Muscle of back (tissue), 13 donors: ENCODE data around the gene NPLOC4. TPM values are rescaled to one million over a fixed set of nuclear protein-coding genes. Genes with fewer than 3 reads are reported as not detected.
"Not testable (repeated sequence)": the region's sequence is repeated elsewhere in the genome, so short reads cannot be mapped to it uniquely, and the experiment has no call there.

Source experiments
- DNase-seq, 3 donors: peaks; one replicate each; pipeline versions ENCODE4 v3.0.0 to v3.0.0-alpha.2; 2013
- long read RNA-seq, 9 donors: transcript quantifications; one replicate each; lab custom pipeline, GENCODE V29; 2026
- polyA plus RNA-seq, 10 donors: library from polyadenylated mRNA; unstranded; fragments of 120-200 nt; gene quantifications; one replicate each; pipeline ENCODE4 v1.2.1, GENCODE V29; 2013; ENCODE audit not compliant: insufficient read length in 10 of 10

NPLOC4 gene
- 10 to 100 TPM; 43.8 to 57.8 (median 50.6) TPM for polyA plus RNA-seq
- long read RNA-seq, donor 1, full-length matches to known transcripts = 13 of 18 reads
- long read RNA-seq, donor 1, partial matches to known transcripts = 5 of 18 reads
- long read RNA-seq, donor 1, other reads (novel, unspliced or antisense) = 0 of 18 reads
- long read RNA-seq, donor 2, full-length matches to known transcripts = 6 of 6 reads
- long read RNA-seq, donor 2, partial matches to known transcripts = 0 of 6 reads
- long read RNA-seq, donor 2, other reads (novel, unspliced or antisense) = 0 of 6 reads
- long read RNA-seq, donor 3 = 0 reads
- long read RNA-seq, donor 4, full-length matches to known transcripts = 5 of 5 reads
- long read RNA-seq, donor 4, partial matches to known transcripts = 0 of 5 reads
- long read RNA-seq, donor 4, other reads (novel, unspliced or antisense) = 0 of 5 reads
- long read RNA-seq, donor 5, full-length matches to known transcripts = 5 of 5 reads
- long read RNA-seq, donor 5, partial matches to known transcripts = 0 of 5 reads
- long read RNA-seq, donor 5, other reads (novel, unspliced or antisense) = 0 of 5 reads
- long read RNA-seq, donor 6, full-length matches to known transcripts = 9 of 9 reads
- long read RNA-seq, donor 6, partial matches to known transcripts = 0 of 9 reads
- long read RNA-seq, donor 6, other reads (novel, unspliced or antisense) = 0 of 9 reads
- long read RNA-seq, donor 7, full-length matches to known transcripts = 6 of 6 reads
- long read RNA-seq, donor 7, partial matches to known transcripts = 0 of 6 reads
- long read RNA-seq, donor 7, other reads (novel, unspliced or antisense) = 0 of 6 reads
- long read RNA-seq, donor 8, full-length matches to known transcripts = 2 of 2 reads
- long read RNA-seq, donor 8, partial matches to known transcripts = 0 of 2 reads
- long read RNA-seq, donor 8, other reads (novel, unspliced or antisense) = 0 of 2 reads
- long read RNA-seq, donor 9, full-length matches to known transcripts = 2 of 2 reads
- long read RNA-seq, donor 9, partial matches to known transcripts = 0 of 2 reads
- long read RNA-seq, donor 9, other reads (novel, unspliced or antisense) = 0 of 2 reads

DNA sequence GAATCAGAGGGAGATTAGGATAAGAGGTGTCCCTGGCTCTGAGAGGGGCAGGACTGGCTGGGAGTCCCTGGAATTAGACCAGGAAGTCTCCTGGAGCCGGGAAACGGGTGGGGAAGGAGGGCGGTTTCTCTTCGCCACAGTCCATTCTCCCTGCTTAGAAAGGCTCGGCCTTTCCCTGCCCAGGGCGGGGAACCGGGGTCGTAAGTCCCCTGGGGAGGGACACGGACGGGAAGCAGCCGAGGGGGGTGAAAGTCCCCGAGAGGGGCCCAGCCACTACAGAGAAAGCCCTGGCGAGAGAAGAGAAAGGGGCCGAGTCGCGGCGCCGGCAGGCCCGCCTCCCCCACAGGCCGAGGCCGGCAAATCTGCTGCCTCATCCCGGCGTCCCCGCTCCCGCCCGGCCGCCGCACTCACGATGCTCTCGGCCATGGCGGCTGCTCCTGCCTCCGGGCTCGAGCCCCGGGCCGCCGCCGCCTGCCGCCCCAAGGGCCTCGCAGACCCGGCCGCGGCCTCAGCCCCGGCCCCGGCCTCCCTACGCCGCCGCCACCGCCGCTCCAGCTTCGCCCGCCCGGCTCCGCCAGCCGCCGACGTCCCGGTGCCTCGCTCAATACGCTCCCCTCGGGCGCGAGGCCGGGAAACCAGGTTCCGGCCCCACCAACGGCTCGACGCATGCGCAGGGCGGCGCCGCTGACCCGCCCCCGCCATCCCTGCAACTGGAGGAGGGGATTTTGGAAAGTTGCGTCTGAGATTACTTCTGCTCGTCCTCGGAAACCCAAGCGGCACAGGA is at the start of gene NPLOC4, which contains the start of gene TSPAN10:
Gene NPLOC4 (minus strand): TSS at position 608 of the 784 bp plus-strand sequence. CDS start 182 bp downstream, at position 426.
Gene TSPAN10 (plus strand): TSS at position 692 of the 784 bp plus-strand sequence. CDS start 5,217 bp downstream, outside the sequence.
- peak; percentile 87 to 95 (median 93) for DNase-seq

DNA sequence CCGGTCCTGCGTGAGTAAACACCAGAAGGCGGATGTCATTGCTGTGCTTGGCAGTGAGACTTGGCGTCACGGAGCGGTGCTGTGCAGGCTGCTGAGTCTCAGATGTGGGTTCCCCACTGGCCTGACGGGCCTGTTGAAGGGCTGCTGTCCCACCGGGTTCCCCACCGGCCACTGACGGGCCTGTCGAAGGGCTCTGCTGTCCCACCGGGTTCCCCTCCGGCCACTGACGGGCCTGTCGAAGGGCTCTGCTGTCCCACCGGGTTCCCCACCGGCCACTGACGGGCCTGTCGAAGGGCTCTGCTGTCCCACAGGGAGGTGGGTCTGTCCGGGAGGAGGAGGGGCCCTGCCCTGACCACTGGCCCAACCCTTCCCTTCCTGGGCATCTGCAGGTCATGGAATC is 49.7 kb upstream of the NPLOC4 start:
- no peak for DNase-seq

DNA sequence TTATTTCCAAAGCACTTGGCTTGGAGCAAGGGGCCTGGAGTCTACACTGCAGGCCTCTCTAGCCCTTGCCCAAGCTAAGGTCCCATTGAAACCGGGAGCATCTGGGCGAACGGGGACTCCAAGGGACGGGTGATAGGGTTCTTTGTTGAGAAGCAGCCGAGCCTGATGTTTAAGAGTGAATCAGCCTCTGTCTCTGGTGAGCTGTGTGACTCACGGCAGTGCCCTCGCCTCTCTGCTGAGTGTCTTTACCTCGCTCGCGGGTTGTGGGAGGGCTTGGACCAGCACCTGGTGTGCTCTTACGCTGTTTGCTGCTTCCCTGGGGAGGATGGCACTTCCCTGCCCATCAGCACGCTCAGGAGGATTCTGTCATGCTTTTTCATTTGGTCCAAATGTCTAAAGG is 48.2 kb upstream of the NPLOC4 start:
- no peak for DNase-seq

DNA sequence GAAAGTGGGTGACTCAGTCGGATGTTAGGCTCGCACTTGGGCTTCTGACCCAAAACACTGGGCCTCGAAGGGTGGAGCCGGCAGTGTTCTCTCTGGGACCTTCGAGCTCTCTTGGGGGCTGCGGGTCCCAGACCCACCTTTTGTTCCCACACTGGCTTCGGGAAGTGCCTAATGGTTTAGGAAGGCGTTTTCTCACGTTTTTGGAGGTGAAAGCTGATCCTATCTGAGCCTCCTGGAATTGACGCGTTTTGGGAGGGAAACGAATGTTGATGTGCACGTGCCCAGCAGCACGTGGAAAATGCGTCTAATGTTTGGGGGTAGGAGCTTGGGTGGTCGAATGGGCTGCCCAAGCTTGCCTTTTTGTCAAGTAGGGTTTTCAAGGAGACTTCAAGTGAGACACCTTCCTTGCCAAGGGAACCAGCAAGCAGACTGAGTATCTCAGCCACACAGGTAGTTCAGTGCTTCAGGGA is 47.6 kb upstream of the NPLOC4 start:
- DNase-seq = no peak

DNA sequence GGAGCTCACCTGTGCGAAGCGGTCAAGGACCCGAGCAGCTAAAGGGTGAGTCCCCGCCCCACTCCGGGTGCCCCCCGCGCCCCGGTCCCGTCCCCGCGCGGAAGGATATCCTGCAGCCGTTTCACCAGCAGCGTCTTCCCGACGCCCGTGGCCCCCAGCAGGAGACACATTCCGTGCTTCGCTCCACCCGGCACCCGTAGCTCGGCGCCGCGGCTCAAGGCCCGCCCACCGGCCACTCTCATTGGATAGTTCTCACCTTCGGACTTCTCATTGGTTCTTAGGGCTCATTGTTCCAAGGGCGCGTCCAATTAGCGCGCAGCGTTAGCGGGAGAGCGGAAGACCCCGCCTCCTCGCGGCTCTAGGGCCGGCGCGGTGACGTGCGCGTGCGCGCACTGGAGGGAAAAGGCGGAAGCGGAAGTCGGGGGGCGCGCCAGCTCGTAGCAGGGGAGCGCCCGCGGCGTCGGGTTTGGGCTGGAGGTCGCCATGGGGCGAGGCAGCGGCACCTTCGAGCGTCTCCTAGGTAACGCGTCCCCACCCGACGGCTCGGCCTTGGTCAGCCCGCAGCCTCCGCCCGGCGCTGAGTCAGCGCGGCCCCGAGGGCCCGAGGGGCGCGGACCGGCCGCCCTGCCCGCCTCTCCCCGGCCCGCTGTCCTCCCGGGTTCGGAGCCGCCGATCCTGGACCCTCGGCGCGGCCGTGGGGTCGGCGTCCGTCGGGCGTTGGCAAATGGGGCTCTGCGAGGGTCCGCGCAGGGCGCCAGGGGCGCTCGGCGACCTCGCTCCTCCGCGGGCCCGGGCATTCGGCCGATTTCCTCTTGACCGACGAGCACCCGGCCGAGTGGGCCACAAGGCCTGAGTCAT is 46.9 kb upstream of the NPLOC4 start, which contains the start of the genes ARL16 and HGS:
Gene ARL16 (minus strand): TSS at position 214 of the 858 bp plus-strand sequence. CDS start 44 bp downstream, at position 170.
Gene HGS (plus strand): TSS at position 428 of the 858 bp plus-strand sequence. CDS start 56 bp downstream, at position 484.
- DNase-seq = peak; percentile 99 to 100 (median 100)

DNA sequence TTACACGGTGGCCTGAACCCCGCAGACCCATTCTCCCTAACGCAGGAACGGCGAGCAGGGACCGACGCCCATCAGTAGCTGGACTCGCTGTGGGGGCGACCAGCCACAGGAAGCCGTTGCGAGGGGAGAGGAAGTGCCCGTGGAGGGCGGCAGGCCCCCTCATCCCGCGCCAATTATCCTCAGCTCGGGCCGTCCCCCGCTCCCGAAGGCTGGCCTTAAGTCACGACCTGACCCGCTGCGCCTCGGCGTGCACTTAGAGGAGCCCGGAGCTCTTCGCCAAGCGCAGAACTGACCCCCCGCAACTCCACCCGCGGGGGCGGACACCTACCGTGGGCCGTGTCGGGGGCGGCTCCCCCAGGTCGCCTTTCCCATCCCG is 46.3 kb upstream of the NPLOC4 start:
- DNase-seq = no peak

DNA sequence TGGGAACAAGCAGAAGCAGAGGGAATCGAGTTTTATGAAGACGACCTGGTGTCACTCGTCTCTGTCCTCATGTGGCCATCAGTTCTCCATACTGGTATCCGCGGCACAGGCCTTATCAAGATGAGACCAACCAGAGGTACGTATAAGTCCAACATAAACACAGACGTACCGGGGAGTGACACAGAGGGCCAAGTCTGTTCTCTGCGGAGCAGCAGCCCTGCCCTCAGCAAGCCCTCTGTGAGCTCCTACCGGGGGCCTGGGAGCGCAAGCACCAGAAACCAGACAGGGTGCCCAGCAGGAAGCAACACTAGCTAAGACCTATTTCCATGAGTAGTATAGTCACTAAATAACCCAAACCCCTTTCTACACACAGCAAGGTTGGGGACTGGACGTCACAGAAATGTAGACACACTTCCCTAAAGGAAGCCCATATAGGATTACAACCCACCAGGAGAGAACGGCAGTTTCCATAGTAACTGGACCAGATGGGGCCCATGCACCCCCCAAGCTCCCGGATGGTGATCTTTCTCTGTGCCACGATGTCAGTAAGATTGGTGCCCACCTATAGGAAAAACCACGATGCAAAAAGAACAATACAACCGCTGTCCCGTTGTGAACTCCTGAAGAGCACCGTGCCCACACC is 45.8 kb upstream of the NPLOC4 start:
- no peak for DNase-seq

DNA sequence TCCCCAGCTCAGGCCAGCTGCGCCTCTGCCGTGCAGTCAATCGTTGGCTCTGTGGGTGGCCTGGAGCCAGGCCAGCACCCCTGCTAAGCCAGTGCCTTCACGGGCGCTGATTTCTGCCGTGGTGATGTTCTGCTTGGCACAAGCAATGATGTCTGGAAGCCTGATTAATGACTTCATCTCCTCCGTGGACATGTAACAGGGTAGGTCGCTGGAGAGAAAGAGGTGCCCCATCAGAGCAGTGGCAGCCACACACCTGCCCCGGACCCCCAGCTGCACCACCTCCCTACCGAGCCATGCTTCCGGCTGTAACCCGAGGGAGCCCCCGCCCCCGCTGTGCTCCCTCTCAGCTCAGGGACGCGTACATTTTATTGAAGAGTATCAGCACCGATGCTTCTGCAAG is 44.8 kb upstream of the NPLOC4 start:
- DNase-seq = no peak

DNA sequence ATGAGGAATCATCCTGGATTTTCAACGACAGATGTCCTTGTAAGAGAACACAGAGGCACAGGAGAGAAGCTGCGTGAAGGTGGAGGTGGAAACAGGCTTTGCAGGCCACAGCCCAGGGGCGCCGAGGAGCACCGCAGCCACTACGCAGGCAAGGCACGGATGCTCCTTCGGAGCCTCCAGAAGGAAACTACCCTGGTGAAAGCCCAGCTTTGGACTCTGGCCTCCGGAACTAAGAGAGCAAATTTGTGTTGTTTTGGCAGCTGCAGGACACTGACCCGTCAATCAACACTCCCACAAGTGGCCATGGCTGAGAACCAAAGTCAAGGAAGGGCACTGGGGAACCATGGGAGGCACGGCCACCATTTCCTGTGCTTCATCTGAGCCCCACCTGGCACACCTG is 43.2 kb upstream of the NPLOC4 start:
- DNase-seq = no peak

DNA sequence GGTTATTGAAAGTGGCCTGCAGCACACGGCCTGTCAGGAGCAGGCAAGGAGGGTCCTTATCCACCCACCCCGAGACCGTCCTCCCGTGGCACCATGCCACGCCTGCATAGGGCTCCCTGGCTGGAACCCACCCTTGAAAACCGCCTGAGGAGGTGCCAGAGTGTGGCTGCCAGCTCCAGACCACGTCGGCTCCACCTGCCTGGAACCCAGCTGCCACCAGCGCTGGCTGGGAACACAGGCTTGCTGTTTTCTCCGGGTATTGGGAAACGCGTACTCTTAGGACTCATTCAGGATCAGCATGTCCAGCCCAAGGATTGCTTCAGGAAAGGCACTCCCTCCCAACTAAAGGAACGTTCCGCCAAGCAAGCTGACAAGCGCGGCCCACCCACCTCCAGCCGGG is 40.0 kb upstream of the NPLOC4 start:
- DNase-seq = no peak

DNA sequence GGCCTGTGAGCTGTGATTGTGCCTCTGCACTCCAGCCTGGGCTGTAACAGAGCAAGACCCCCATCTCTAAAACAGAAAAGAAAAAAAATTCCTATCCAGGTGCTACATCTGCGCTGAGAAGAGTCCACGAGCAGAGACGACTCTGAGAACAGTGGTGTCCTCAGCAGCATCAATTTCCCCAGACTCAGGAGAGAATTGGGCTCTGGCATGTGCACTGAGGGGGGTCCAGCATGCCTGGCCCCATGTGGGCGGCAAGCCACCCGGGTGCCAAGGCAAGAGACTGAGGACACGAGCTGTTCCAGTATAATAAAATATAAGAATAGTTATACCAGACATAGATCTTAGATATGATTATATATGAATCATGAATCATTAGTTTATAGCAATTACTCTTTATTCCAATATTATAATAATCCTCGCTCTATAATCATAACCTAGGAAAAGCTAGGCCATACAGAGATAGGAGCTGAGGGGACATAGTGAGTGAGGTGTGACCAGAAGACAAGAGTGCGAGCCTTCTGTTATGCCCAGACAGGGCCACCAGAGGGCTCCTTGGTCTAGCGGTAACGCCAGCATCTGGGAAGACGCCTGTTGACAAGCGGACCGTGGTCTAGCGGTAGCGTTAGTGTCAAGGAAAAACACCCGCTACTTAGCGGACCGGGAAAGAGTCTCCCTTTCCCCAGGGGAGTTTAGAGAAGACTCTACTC is 38.8 kb upstream of the NPLOC4 start:
- DNase-seq = not testable (repeated sequence)

DNA sequence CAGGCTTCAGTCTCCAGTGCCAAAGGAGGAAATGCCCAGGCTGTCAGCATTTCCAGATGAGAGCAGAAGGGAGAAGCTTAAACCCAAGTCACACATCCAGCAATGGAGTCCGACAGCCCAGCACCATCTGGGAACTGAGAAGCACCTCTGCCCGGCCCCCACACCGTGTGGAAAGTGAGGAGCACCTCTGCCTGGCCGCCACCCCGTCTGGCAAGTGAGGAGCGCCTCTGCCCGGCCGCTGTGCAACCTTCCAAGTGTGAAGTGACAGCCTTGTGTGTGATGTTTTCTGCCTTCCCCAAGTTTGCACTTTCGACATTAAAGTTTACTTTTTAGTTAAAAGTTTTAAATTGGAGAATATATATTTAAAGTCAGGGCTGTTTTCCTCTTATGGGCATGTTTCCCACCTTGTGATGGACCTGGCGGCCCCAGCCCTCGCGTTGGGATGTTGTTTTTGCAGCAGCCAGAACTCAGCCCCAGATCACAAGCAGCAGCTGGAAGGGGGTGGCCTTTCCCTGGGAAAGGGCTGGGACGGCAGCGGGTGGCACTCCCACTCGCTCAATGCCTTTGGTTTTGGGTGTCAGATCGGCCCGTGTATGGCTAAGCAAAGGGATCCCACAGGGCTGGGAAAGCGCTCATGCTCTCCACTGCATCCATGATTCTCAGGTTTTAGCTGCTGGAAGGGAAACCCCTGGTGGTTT is 36.8 kb upstream of the NPLOC4 start:
- DNase-seq = no peak

DNA sequence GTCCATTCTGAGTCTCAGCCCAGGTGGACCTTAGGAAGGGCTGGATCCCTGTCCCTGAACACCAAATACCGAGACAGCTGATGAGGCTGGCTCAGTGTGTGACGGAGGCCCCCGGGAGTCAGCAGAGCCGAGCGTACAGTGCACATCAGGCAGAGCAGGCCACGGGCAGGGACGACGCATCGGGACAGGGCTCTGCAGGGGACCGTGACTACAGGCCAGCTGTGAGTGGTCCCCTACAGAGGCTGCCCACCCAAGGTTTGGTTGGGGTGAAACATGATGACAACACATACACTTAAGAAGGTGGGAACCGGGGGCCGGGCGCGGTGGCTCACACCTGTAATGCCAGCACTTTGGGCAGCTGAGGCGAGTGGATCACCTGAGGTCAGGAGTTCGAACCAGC is 36.0 kb upstream of the NPLOC4 start:
- DNase-seq = no peak

DNA sequence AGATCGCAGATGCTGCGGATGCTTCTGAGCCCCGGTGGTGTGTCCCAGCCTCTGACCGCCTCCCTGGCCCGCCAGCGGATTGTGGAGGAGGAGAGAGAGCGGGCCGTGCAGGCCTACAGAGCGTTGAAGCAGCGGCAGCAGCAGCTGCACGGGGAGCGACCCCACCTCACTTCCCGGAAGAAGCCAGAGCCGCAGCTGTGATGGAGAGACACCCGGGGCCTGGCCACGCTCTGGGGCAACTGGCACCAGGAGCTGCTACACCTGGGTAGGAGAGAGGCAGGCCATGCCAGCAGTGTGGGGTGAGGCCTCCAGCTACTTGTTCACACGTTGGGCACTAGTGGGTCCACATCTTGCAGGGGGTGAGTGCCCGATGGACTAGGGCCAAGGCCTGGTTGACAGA is 35.6 kb upstream of the NPLOC4 start:
- DNase-seq = no peak

DNA sequence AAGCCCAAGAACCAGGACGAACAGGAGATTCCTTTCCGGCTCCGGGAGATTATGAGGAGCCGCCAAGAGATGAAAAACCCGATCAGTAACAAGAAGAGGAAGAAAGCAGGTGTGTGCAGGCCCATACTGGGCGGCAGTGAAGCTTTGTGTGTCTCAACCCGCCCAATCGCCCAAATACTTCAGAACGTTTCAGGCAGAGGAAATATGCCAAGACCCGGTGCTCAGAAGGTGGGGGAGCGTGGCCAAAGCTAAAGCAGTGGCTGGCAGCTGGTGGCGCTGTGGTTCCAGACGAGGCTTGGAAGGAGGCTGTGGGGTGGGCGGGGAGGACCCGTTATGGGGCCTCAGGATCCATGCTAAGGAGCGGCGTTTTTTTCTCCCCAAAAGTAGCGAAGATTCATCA is 30.8 kb upstream of the NPLOC4 start:
- DNase-seq = no peak

DNA sequence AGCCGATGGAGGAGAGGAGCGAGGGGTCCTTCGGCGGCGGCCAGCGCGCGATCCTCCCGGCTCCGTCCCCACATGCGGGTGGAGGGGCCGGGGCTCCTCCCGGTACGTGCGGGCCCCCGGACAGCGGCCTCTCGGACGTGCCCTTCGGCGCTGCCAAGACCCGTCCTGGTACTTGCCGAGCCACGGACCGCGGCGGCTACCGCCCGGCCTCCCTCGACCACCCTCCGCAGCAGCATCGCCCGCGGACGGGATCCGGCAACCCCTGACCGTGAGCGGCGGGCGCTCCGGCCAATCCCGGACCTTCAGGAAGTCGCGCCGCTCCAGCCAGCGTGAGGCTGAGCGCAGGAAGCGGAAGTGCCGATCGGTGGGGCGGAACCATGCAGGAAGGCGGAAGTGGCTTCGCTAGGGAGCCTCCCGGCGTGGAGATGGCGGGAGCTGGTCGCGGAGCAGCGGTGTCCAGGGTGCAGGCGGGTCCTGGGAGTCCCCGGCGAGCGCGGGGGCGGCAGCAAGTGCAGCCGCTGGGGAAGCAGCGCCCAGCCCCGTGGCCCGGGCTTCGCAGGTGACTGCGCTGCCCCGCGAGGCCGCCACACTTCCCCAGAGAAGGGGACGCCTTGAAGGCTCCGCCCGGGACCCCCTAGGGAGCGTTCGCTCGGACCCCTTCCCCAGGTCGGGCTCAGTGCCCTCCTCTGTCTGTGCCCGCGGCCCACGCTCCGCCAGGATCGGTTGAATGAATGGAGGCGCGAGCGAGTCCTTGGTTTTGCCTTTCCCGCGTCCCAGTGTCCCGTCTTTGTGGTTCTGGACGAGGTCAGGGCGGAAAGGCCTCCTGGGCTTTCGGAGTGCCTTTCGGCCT is 29.7 kb upstream of the NPLOC4 start, which contains the start of the genes CCDC137 and OXLD1:
Gene CCDC137 (plus strand): TSS at position 396 of the 850 bp plus-strand sequence. CDS start 30 bp downstream, at position 426.
Gene OXLD1 (minus strand): TSS at position 264 of the 850 bp plus-strand sequence. CDS start 28 bp downstream, at position 236.
- peak; percentile 96 to 98 (median 97) for DNase-seq

DNA sequence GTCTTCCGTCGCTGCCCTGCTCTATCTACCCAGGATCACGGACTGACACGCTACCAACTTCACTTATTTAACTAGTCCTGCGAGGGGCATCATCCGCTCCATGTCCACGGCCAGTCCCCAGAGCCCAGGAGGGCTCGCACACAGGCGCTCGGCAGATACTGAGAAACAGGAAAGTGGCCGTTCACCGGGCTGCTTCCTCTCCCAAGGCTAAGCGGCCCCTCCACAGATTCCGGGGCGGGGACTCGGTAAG is 29.1 kb upstream of the NPLOC4 start:
- no peak for DNase-seq
